Calu3 (cell line): ENCODE results near the gene GABPB1. TPM values are rescaled to one million over a fixed set of nuclear protein-coding genes. Genes with fewer than 3 reads are reported as not detected.
"Not testable (repeated sequence)": the region's sequence is repeated elsewhere in the genome, so short reads cannot be mapped to it uniquely, and the experiment has no call there.

Experiments
- Bru-seq: library from RNA; stranded (reverse); fragments of 400-500 nt; gene quantifications from one replicate; lab custom pipeline; 2021; lab: Mats Ljungman, UMichigan
- BruChase-seq, 2 experiments: library from RNA; stranded (reverse); fragments of 400-500 nt; gene quantifications; one replicate each; lab custom pipeline; 2021; lab: Mats Ljungman, UMichigan
- BruUV-seq: library from RNA; stranded (reverse); fragments of 400-500 nt; replicated peaks from 2 replicates; lab custom pipeline; 2021; lab: Mats Ljungman, UMichigan
- CTCF ChIA-PET: fragments of 300-600 bp; sonication (Branson Sonifier 250); formaldehyde crosslinking; loops from one replicate; lab custom pipeline; 2022; ENCODE audit warnings: antibody characterized with exemption; lab: Charles Lee
- DNase-seq: peaks from one replicate; pipeline ENCODE4 v3.0.0; 2022
- H3K27ac Mint-ChIP-seq: one replicate; pipeline ENCODE4 v1.8.0; 2022; ENCODE audit warnings: mixed read lengths; ENCODE audit not compliant: unreplicated experiment
- H3K27me3 Mint-ChIP-seq: one replicate; pipeline ENCODE4 v1.8.0; 2022; ENCODE audit warnings: mixed read lengths; ENCODE audit not compliant: unreplicated experiment
- H3K36me3 Mint-ChIP-seq: one replicate; pipeline ENCODE4 v1.8.0; 2022; ENCODE audit warnings: mild to moderate bottlenecking, moderate library complexity, mixed read lengths; ENCODE audit not compliant: insufficient read depth, unreplicated experiment
- H3K4me1 Mint-ChIP-seq: one replicate; pipeline ENCODE4 v1.8.0; 2022; ENCODE audit warnings: mild to moderate bottlenecking, low read depth, mixed read lengths; ENCODE audit not compliant: unreplicated experiment
- H3K4me3 Mint-ChIP-seq: one replicate; pipeline ENCODE4 v1.8.0; 2022; ENCODE audit warnings: mild to moderate bottlenecking, low read depth, moderate library complexity, mixed read lengths; ENCODE audit not compliant: unreplicated experiment
- H3K9me3 Mint-ChIP-seq: one replicate; pipeline ENCODE4 v1.8.0; 2022; ENCODE audit warnings: low read depth, mixed read lengths; ENCODE audit not compliant: unreplicated experiment
- CTCF ChIP-seq: fragments of 200-600 bp; IDR thresholded peaks from one replicate; pipeline ENCODE4 v1.8.0; 2022; ENCODE audit warnings: antibody characterized with exemption; ENCODE audit not compliant: unreplicated experiment
- intact Hi-C: fragments of 100-400 bp; cut with micrococcal nuclease; formaldehyde crosslinking; loops from one replicate; pipeline ENCODE4 v1.10.0; 2022; ENCODE audit not compliant: unreplicated experiment
- long read RNA-seq: library from polyadenylated mRNA; stranded (forward); transcript quantifications from one replicate; pipeline ENCODE4 v2.0.0, GENCODE V29; 2022
- total RNA-seq: library from RNA; stranded (reverse); gene quantifications from 2 replicates; pipeline ENCODE4 v1.2.3, GENCODE V29; 2022

The GABPB1 gene
- total RNA-seq (25.6 and 33.0 TPM in 2 replicates), Bru-seq, nascent RNA (percentile 84 among the genes with signal in this experiment), BruChase-seq, experiment 1, labeled RNA remaining after a 6-hour chase (percentile 84 among the genes with signal in this experiment), BruChase-seq, experiment 2, labeled RNA remaining after a 2-hour chase (percentile 89 among the genes with signal in this experiment)
- long read RNA-seq, full-length matches to known transcripts, result 23 of 37 reads
- long read RNA-seq, partial matches to known transcripts, result 3 of 37 reads
- long read RNA-seq, other reads (novel, unspliced or antisense), result 11 of 37 reads

DNA sequence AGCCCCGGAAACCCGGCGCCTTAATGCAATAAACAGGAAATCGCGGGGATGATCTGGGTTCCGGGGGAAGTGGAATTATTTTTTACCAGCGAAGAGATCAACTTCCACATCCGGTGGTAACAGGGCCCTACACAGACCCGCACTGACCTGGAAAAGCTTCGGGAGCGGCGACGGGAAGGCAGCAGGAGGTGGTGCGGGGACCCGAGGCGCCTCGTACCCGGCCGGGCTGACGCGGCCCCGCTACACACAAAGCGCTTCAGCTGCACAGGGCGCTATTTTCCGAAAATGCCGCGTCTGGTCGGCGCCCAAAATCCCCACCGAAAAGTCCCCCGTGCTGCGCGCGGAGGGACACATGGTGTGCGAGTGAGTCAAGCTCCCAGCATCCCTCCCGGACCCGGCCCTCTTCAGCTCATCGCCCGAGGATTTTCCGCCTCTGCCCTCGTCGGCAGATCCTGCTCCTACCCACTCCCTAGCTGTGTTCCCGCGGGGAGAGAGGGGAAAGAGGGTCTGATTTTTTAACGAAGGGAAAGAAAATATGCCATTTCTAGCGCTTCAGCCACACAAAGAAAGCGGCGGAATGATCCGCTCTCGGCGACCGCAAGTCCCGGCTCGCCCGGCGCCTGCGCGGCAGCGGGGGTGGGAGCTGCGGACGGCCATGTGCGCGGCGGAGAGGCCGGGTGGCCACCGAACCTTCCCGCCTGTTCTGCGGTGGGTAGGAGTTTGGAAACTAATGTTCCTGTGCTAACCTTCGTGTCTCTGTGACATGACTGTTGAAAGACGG, at the start of gene GABPB1:
Gene GABPB1 (minus strand): TSS at position 361 of the 781 bp plus-strand sequence. CDS start 45,400 bp downstream, outside the sequence.
- Mint-ChIP-seq H3K4me1 (peaks cover 41% of the 10 kb centered on the region), H3K36me3 (peaks cover 56% of the 10 kb centered on the region), H3K9me3 (no peaks in the 10 kb centered on the region), H3K27me3 (no peaks in the 10 kb centered on the region), H3K27ac (peak within 1 kb of the TSS; percentile 64), H3K4me3 (peak within 1 kb of the TSS; percentile 71)
- CTCF ChIA-PET, result interaction anchor here (0.5 to 1.6 kb wide), 2 partner anchors 41 to 173 kb away, joined by 3 to 4 read pairs; partner anchors contain the start of gene SLC27A2
- TF ChIP-seq CTCF, result no peak
- peak; percentile 93 for DNase-seq
- intact Hi-C loops, result loop anchor here (1.0 to 10.0 kb wide), 2 partner anchors 69 to 550 kb away; partner anchors contain the start of genes AP4E1 and USP8
- BruUV-seq, result no TSS peak

- DNase-seq, H3K4me1 Mint-ChIP-seq, H3K27ac Mint-ChIP-seq, H3K36me3 Mint-ChIP-seq, H3K27me3 Mint-ChIP-seq, intact Hi-C loops, BruUV-seq, H3K9me3 Mint-ChIP-seq, H3K4me3 Mint-ChIP-seq: not testable (repeated sequence)
- CTCF ChIA-PET, result interaction anchor here (0.6 kb wide), 1 partner anchor 137 kb away, joined by 3 read pairs; no protein-coding TSS in a partner anchor
Observed at GRCh38 chr15:50391561-50391960, 36.6 kb upstream of the GABPB1 start.

DNA sequence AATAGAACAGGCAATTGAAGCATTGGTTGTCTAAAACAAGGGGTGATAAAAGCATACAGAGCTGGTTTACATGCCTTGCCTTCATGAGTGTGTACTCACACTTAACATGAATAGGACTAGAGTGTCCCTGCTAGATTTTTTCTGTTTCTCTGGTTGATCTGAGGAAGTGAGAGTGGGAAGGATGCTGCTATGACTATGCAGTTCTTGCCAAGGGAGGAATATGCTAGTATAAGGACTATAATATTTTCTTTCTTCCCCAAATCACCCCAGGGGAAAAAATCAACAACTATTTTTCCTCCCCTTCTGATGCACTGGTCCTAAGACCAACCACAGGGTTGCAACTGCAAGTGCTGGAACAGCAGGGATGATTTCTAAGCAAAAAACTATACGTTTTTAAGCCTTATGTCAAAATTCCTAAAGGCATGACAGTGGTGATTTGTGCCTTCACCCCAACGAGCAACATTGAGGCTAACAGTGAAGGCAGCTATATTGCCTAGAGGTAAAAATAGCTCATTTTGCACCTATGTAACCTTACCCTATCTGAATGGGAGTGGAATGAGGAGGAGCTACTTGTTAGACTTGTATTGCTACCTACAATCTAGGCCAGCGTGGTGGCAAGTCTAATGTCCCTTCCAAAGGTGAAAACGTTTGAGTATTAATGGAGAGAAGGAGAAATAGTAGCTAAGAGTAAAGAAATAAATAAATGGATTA, 35.7 kb upstream of the GABPB1 start:
- Mint-ChIP-seq H3K4me1 (peaks cover 9% of the 10 kb centered on the region), H3K27me3 (no peaks in the 10 kb centered on the region), H3K36me3 (no peaks in the 10 kb centered on the region), H3K27ac (no peak overlapping the region), H3K9me3 (no peaks in the 10 kb centered on the region), H3K4me3 (no peak overlapping the region)
- no peak for TF ChIP-seq CTCF
- CTCF ChIA-PET, result interaction anchor here (0.6 kb wide), 1 partner anchor 138 kb away, joined by 3 read pairs; no protein-coding TSS in a partner anchor
- intact Hi-C loops, result no loop called here
- BruUV-seq, result no TSS peak
- no peak for DNase-seq

- H3K4me1 Mint-ChIP-seq, H3K27ac Mint-ChIP-seq, H3K27me3 Mint-ChIP-seq, intact Hi-C loops, BruUV-seq, H3K36me3 Mint-ChIP-seq, DNase-seq, H3K9me3 Mint-ChIP-seq, H3K4me3 Mint-ChIP-seq: not testable (repeated sequence)
- CTCF ChIA-PET, result interaction anchor here (0.6 kb wide), 1 partner anchor 47 kb away, joined by 4 read pairs; no protein-coding TSS in a partner anchor
Observed at GRCh38 chr15:50382408-50382807, 27.4 kb upstream of the GABPB1 start.

DNA sequence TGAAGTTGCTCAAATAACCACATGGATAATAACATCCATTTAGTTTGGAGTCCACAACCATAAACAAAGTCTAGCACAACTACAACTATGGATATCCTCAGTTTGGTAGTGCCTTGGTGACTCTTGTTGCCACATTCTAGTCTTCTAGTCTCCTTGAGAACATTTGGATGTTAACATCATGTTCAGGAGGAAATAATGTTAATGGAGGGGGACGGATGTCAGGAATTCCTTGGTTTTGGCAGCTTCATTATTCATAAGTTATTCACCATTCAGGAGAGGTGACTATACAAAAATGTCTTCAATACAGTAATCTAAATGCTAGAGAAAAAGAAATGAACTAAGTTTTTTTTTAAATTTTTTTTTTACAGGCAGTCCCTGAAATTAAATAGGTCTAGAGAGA, 26.4 kb upstream of the GABPB1 start:
- Mint-ChIP-seq H3K4me3 (no peak overlapping the region), H3K27ac (no peak overlapping the region), H3K27me3 (no peaks in the 10 kb centered on the region), H3K4me1 (no peaks in the 10 kb centered on the region), H3K9me3 (no peaks in the 10 kb centered on the region), H3K36me3 (no peaks in the 10 kb centered on the region)
- intact Hi-C loops, result no loop called here
- DNase-seq, result no peak
- CTCF ChIA-PET, result no interaction called here
- TF ChIP-seq CTCF, result no peak
- BruUV-seq, result no TSS peak
